Vagina (tissue), 2 donors: Measurements from ENCODE around the gene DSC3.

Source experiments
- POLR2A ChIP-seq, 2 donors: fragments of 450-650 bp; IDR thresholded peaks; one replicate each; pipeline ENCODE4 v1.6.1; 2017; ENCODE audit warnings: antibody characterized with exemption in 2 of 2, mild to moderate bottlenecking in 2 of 2, moderate library complexity in 2 of 2
- POLR2AphosphoS5 ChIP-seq, 2 donors: sonication (generic); formaldehyde crosslinking; IDR thresholded peaks; one replicate each; pipeline ENCODE4 v1.9.0; 2017; ENCODE audit warnings: antibody characterized with exemption in 2 of 2, mild to moderate bottlenecking in 2 of 2, low read depth in 1 of 2; ENCODE audit not compliant: insufficient read depth in 1 of 2
- TF ChIP-seq, protein P1 (sequence below), 3 experiments: fragments of 450-650 bp in 2 of 3; fragments of 200-600 bp in 1 of 3; sonication (generic) in 1 of 3; IDR thresholded peaks; one replicate each; pipeline ENCODE4 v1.5.1; 2017 to 2019; ENCODE audit warnings: antibody characterized with exemption in 3 of 3, mild to moderate bottlenecking in 2 of 3, moderate library complexity in 2 of 3

DNA sequence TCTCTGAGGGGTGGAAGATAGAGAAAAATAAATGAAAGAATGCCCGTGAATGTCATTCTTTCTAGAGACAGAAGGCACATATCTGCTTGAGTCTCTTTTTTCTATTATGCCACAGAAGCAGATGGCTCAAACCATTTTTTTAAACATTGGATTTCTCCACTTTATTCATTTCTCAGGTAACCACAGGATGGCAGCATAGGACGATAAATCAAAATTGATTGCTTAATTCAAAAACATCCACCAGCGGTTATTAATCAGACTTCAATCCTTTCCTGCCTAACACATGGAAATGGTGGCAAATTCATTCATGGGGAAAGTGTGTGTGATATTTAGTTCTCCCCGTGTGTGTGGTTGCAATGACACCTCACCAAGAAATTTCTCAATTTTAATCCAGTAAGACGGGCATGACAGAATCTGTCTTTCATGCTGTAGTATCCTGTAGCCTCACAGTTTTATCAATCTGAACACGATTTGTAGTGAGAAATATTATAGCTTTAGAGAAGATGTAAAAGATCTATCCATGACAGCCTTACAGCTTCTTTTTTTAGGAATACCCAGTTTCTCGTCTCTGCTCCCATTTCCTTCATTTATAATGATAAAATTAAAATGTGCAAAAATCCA lies 72.2 kb downstream of the DSC3 start:
- no peak for TF ChIP-seq POLR2A (IDR thresholded peaks at IDR 0.05)
- TF ChIP-seq, protein P1, sequence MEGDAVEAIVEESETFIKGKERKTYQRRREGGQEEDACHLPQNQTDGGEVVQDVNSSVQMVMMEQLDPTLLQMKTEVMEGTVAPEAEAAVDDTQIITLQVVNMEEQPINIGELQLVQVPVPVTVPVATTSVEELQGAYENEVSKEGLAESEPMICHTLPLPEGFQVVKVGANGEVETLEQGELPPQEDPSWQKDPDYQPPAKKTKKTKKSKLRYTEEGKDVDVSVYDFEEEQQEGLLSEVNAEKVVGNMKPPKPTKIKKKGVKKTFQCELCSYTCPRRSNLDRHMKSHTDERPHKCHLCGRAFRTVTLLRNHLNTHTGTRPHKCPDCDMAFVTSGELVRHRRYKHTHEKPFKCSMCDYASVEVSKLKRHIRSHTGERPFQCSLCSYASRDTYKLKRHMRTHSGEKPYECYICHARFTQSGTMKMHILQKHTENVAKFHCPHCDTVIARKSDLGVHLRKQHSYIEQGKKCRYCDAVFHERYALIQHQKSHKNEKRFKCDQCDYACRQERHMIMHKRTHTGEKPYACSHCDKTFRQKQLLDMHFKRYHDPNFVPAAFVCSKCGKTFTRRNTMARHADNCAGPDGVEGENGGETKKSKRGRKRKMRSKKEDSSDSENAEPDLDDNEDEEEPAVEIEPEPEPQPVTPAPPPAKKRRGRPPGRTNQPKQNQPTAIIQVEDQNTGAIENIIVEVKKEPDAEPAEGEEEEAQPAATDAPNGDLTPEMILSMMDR (IDR thresholded peaks at IDR 0.05), result peak in 1 of 3 experiments; percentile 10
- TF ChIP-seq POLR2AphosphoS5 (IDR thresholded peaks at IDR 0.05; ENCODE audit: insufficient read depth in 1 of 2, low read depth in 1 of 2), result no peak
